Right ventricle myocardium superior (tissue), 1 donor: Measurements from ENCODE around the gene LORICRIN. TPM values are rescaled to one million over a fixed set of nuclear protein-coding genes. Genes with fewer than 3 reads are reported as not detected.

Experiments used
- ATAC-seq: fragments of 200-7000 bp; cut with Tn5 transposase; one replicate; pipeline ENCODE4 v1.9.1; 2020; ENCODE audit warnings: mild to moderate bottlenecking; ENCODE audit not compliant: poor library complexity
- DNase-seq: peaks from one replicate; pipeline ENCODE4 v3.0.0-alpha.2; 2020
- intact Hi-C: fragments of 100-400 bp; cut with DNase I; formaldehyde crosslinking; loops from one replicate; pipeline ENCODE4 v1.11.2; 2022
- total RNA-seq: library from RNA; stranded (reverse); fragmentation: NEBNext Ultra II Directional; extraction: Animal tissue kit (Norgen Biotek cat#: 25700); gene quantifications from one replicate; pipeline ENCODE4 v1.2.1, GENCODE V29; 2021
- donor health status: DM: no; HTN: yes; CAD: no; lungs with severe emphysema.

LORICRIN gene
- total RNA-seq, 1 donor from 2014 or later, result not detected

GRCh38 chr1:153292185-153292584, 32.7 kb downstream of the LORICRIN start:
- DNase-seq (no peak), ATAC-seq (no peak)
- intact Hi-C loops, result no loop called here

GRCh38 chr1:153292740-153293479, 33.4 kb downstream of the LORICRIN start:
- no peak for ATAC-seq
- DNase-seq, result no peak
- intact Hi-C loops, result no loop called here

- ATAC-seq, result no peak
- intact Hi-C loops, result no loop called here
- no peak for DNase-seq
These were observed 33.9 kb downstream of the LORICRIN start for GRCh38 chr1:153293480-153293775.

- ATAC-seq, result no peak
- intact Hi-C loops, result no loop called here
- no peak for DNase-seq
These were observed 34.4 kb downstream of the LORICRIN start for GRCh38 chr1:153293851-153294250.

GRCh38 chr1:153302308-153302707, 42.8 kb downstream of the LORICRIN start:
- DNase-seq (no peak), ATAC-seq (no peak)
- intact Hi-C loops, result no loop called here

- intact Hi-C loops, result no loop called here
- no peak for DNase-seq
- no peak for ATAC-seq
These were observed 46.2 kb downstream of the LORICRIN start for GRCh38 chr1:153305682-153306081.

- ATAC-seq, result no peak
- no peak for DNase-seq
- intact Hi-C loops, result no loop called here
These were observed 47.1 kb downstream of the LORICRIN start for GRCh38 chr1:153306303-153307220.

GRCh38 chr1:153307221-153307600, 47.7 kb downstream of the LORICRIN start:
- DNase-seq, result no peak
- no peak for ATAC-seq

GRCh38 chr1:153308540-153308939, 49.1 kb downstream of the LORICRIN start:
- intact Hi-C loops, result no loop called here
- DNase-seq (no peak), ATAC-seq (no peak)

More at GRCh38 chr1:153307221-153307600, 47.7 kb downstream of the LORICRIN start:
- intact Hi-C loops, result no loop called here

- no peak for DNase-seq
- intact Hi-C loops, result no loop called here
- ATAC-seq, result no peak
These were observed 50.0 kb downstream of the LORICRIN start for GRCh38 chr1:153309441-153309840.

- ATAC-seq (no peak), DNase-seq (no peak)
- intact Hi-C loops, result no loop called here
These were observed 51.0 kb downstream of the LORICRIN start for GRCh38 chr1:153310526-153310925.

Other genes starting within 250 kb of the LORICRIN start
- not detected for gene SPRR1B, start 228.5 kb upstream of the LORICRIN start, total RNA-seq
- not detected for gene SPRR2D, start 218.6 kb upstream of the LORICRIN start, total RNA-seq
- gene SPRR2A, start 202.2 kb upstream of the LORICRIN start, total RNA-seq, result not detected
- not detected for gene SPRR2B, start 188.1 kb upstream of the LORICRIN start, total RNA-seq
- gene SPRR2E, start 165.2 kb upstream of the LORICRIN start, total RNA-seq, result not detected
- not detected for gene SPRR2F, start 146.2 kb upstream of the LORICRIN start, total RNA-seq
- not detected for gene SPRR2G, start 108.8 kb upstream of the LORICRIN start, total RNA-seq
- not detected for gene LELP1, start 56.3 kb upstream of the LORICRIN start, total RNA-seq
- not detected for gene PRR9, start 42.1 kb upstream of the LORICRIN start, total RNA-seq
- gene PGLYRP3, start 53.3 kb downstream of the LORICRIN start, total RNA-seq, result not detected
- gene PGLYRP4, start 89.2 kb downstream of the LORICRIN start, total RNA-seq, result not detected
- gene S100A9, start 98.2 kb downstream of the LORICRIN start, total RNA-seq, result 111 TPM
- 2.4 TPM for gene S100A12, start 115.9 kb downstream of the LORICRIN start, total RNA-seq
- 42.5 TPM for gene S100A8, start 131.4 kb downstream of the LORICRIN start, total RNA-seq
- gene S100A7A, start 156.8 kb downstream of the LORICRIN start, total RNA-seq, result not detected
- not detected for gene S100A7, start 201.0 kb downstream of the LORICRIN start, total RNA-seq